ENCODE data around the gene TIAL1.

Gene TIAL1

DNA sequence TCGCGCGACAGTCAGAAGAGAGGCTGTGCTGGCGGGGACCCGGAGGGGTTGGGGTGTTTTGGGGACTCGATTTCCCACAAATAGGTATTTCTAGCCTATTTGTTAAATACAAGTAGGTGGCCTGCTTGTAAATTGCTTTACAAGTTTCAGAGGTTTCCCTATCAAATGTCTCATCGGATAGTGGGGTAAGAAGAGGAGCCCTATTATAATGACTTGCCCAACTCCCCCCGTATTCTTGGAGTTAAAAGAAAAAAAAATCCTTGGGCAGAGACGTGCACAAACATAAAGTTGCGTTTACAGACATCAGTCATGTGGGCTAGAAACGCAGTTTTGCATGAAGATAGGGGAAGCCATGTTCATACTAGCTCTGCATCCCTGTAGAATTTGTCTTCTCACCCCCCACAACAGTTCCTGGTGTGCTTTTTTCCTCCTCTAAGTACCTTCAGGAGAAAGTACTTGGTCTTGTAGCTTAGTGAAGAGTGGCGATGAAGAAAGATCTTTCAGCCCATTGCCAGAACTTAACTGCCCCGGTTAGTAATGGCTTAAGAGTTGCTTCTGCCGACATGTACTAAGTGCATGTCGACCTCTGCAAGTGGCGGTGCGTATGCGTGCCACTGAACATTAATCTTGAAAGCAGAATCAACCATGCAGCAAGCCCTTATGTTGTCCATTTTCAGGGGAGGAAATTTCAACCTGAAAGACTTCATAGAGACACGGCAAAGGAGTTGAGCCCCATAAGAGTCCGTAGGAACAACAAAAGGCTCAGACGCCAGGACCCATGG, 832 bp upstream of the TIAL1 start:
- no peak for ATAC-seq
- TF ChIP-seq SNAI2 (CRISPR knock-in tag; IDR thresholded peaks at IDR 0.05) (no peak), ZFP3 (CRISPR knock-in tag; IDR thresholded peaks at IDR 0.05) (no peak)
- TF ChIP-seq, protein P1, sequence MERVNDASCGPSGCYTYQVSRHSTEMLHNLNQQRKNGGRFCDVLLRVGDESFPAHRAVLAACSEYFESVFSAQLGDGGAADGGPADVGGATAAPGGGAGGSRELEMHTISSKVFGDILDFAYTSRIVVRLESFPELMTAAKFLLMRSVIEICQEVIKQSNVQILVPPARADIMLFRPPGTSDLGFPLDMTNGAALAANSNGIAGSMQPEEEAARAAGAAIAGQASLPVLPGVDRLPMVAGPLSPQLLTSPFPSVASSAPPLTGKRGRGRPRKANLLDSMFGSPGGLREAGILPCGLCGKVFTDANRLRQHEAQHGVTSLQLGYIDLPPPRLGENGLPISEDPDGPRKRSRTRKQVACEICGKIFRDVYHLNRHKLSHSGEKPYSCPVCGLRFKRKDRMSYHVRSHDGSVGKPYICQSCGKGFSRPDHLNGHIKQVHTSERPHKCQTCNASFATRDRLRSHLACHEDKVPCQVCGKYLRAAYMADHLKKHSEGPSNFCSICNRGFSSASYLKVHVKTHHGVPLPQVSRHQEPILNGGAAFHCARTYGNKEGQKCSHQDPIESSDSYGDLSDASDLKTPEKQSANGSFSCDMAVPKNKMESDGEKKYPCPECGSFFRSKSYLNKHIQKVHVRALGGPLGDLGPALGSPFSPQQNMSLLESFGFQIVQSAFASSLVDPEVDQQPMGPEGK (CRISPR knock-in tag; IDR thresholded peaks at IDR 0.05; ENCODE audit: borderline replicate concordance), result no peak
- TF ChIP-seq, protein P2, sequence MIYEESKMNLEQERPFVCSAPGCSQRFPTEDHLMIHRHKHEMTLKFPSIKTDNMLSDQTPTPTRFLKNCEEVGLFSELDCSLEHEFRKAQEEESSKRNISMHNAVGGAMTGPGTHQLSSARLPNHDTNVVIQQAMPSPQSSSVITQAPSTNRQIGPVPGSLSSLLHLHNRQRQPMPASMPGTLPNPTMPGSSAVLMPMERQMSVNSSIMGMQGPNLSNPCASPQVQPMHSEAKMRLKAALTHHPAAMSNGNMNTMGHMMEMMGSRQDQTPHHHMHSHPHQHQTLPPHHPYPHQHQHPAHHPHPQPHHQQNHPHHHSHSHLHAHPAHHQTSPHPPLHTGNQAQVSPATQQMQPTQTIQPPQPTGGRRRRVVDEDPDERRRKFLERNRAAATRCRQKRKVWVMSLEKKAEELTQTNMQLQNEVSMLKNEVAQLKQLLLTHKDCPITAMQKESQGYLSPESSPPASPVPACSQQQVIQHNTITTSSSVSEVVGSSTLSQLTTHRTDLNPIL (CRISPR knock-in tag; IDR thresholded peaks at IDR 0.05; ENCODE audit: low read depth), result no peak

DNA sequence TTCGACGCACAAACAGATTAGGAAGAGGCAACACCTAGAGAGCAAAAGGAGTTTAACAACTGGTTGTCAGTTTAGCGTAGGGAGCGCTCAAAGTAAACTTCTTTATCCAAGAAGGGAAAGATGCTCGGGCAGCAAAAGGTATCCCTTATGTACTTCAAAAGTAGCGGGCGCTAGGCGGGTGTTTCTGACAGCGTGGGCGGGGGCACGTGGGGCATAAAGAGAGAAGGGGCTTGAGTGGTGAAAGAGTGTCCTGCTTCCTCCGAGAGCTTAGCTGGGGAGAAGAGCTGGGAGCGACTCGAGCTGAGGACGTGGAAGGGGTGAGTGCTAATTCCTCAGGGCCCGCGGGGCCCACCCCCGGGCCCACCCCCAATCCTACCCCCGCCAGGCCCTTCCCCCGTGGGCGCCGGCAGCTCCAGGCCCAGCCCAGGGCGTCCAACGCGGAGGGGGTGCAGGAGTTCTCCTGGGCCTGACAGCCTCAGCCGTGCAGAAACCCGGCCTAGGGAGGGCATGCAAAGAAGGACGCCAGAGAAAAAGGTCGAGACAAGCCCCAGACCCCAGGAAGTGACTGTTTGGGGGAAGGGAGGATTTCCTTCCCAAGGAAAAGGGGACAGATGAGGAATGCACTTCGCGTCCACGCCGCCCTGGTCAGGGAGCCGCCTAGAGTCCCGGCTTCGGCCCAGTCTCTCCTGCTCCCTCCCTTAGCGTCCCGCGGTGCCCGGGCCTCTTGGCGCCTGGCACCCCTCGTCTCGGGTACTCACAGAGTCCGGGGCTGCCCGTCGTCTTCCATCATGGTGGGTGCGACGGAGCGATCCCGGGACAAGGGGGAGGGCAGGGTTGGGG, 868 bp downstream of the TIAL1 start:
- peak; percentile 36 for ATAC-seq
- no peak for TF ChIP-seq TOX (CRISPR knock-in tag; IDR thresholded peaks at IDR 0.05; ENCODE audit: borderline replicate concordance)
- TF ChIP-seq ZNF8 (CRISPR knock-in tag; IDR thresholded peaks at IDR 0.05), result no peak
- no peak for TF ChIP-seq ISL1 (CRISPR knock-in tag; IDR thresholded peaks at IDR 0.05)
- TF ChIP-seq ARNTL (CRISPR knock-in tag; IDR thresholded peaks at IDR 0.05; ENCODE audit: borderline replicate concordance, low read depth), result no peak
- TF ChIP-seq ESRRG (CRISPR knock-in tag; IDR thresholded peaks at IDR 0.05), result no peak
- TF ChIP-seq ZFP30 (CRISPR knock-in tag; IDR thresholded peaks at IDR 0.05), result no peak
- no peak for TF ChIP-seq OSR1 (CRISPR knock-in tag; IDR thresholded peaks at IDR 0.05)
- TF ChIP-seq, protein P2 (CRISPR knock-in tag; IDR thresholded peaks at IDR 0.05; ENCODE audit: low read depth), result no peak
- no peak for TF ChIP-seq ZC3H10 (CRISPR knock-in tag; IDR thresholded peaks at IDR 0.05)
- TF ChIP-seq, protein P1 (CRISPR knock-in tag; IDR thresholded peaks at IDR 0.05; ENCODE audit: borderline replicate concordance), result no peak
- no peak for TF ChIP-seq PPARA (CRISPR knock-in tag; IDR thresholded peaks at IDR 0.05; ENCODE audit: borderline replicate concordance)
- no peak for TF ChIP-seq BACH2 (CRISPR knock-in tag; IDR thresholded peaks at IDR 0.05; ENCODE audit: borderline replicate concordance)

DNA sequence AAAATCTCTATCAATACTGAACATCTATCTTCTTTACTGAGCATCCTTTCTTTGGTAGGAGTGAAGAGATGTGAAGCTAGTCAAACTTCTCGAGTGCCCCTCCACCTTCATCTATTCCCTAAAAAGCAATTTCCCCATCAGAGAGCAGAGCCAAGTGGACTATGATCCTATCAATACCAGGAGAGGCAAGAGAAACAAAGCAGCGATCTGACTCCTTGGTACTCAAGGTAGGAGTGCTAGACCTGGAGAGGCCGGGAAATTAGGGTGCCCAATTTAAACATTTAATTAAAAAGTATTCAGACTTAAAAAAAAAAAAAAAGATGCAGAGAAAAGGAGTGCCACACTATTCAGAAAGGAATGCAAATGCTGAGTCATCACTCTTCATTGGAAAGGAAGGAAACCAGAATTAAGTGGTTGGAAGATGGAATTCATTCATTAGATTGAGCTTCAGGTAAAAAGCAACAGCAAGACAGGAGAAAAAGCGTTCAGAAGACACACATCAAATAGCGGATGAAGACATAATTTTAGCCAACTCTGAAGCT, 1.6 kb downstream of the TIAL1 start:
- TF ChIP-seq ZNF8 (CRISPR knock-in tag; IDR thresholded peaks at IDR 0.05) (no peak), ZFP3 (CRISPR knock-in tag; IDR thresholded peaks at IDR 0.05) (no peak), ZNF70 (CRISPR knock-in tag; IDR thresholded peaks at IDR 0.05) (no peak), RARB (CRISPR knock-in tag; IDR thresholded peaks at IDR 0.05) (no peak), BACH2 (CRISPR knock-in tag; IDR thresholded peaks at IDR 0.05; ENCODE audit: borderline replicate concordance) (no peak), ESRRG (CRISPR knock-in tag; IDR thresholded peaks at IDR 0.05) (no peak)
- TF ChIP-seq, protein P3, sequence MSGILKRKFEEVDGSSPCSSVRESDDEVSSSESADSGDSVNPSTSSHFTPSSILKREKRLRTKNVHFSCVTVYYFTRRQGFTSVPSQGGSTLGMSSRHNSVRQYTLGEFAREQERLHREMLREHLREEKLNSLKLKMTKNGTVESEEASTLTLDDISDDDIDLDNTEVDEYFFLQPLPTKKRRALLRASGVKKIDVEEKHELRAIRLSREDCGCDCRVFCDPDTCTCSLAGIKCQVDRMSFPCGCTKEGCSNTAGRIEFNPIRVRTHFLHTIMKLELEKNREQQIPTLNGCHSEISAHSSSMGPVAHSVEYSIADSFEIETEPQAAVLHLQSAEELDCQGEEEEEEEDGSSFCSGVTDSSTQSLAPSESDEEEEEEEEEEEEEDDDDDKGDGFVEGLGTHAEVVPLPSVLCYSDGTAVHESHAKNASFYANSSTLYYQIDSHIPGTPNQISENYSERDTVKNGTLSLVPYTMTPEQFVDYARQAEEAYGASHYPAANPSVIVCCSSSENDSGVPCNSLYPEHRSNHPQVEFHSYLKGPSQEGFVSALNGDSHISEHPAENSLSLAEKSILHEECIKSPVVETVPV (CRISPR knock-in tag; IDR thresholded peaks at IDR 0.05), result no peak
- TF ChIP-seq, protein P2 (CRISPR knock-in tag; IDR thresholded peaks at IDR 0.05; ENCODE audit: low read depth), result no peak
- no peak for ATAC-seq

Data from SK-N-SH treated with all-trans-retinoic acid at 6 μM for 48 hours (cell line).